NCI-H446 treated with DMSO at 0.1 percent for 48 hours (cell line): ENCODE results near the gene ISY1.
"Not testable (repeated sequence)": the region's sequence is repeated elsewhere in the genome, so short reads cannot be mapped to it uniquely, and the experiment has no call there.

Experiments
- DNase-seq: peaks from one replicate; lab custom pipeline; 2025; lab: John Stamatoyannopoulos, UW

Gene ISY1

DNA sequence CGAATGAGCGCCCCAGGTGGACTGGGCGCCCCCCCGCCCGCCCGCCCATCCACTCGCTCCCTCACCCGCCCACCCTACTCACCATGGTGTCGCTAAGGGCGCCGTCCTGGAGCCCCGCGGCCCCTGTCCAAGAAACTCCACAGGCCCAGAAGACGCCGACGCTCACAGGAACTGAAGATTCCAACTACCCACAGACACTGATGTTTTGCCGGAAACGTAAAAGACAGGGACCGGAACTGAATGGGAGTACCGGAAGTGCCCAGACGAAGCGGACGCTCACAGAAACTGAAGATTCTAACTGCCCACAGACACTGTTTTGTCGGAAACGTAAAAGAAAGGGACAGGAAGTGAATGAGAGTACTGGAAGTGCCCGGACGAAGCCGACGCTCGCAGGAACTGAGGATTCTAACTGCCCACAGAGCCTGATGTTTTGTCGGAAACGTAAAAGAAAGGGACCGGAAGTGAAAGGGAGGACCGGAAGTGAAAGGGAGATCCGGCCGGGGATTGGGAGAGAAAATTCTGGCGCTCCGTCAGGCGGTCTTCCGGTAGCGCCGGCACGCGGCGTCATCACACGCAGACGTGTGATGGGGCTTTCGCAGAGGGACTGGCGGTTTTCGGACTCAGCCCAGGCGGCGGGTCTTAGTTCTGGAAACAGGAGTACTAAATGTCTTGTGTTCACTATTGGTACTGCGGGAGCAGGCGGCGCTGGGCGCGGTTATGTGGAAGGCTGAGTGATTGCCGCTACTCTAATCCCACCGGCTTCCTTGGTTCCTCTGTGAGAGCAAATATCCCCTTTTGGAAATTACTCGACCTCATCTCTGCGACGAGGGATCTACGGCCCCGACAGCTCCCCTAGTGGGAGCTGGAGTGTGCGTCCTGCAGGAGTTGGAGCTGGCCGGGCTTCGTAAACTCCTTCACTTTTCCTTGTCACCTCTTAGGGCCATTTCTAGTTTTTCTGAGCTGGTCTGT lies at the start of gene ISY1:
ISY1 (minus strand) TSS at position 173 of the 969 bp plus-strand sequence; CDS start at position 85, 88 bp downstream.
- DNase-seq = peak; percentile 98

DNA sequence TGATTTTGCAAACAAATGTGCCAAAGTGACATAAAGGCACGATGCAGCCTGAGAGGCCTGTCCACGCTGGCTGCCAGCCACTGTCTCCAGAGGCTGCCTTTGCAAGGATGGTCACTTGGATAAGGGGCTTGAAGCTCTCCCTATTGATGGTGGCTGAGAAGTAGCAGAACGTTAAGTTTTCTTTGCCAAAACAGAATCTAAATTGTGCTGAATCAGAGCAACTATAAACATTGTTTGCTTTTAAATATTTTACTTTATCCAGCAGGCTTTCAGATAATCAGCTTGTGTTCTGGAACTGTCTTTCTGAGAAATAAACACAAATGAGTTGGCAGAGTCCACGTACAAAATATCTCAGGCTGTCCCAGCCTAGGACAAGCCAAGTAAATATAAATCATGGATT lies 46.6 kb upstream of the ISY1 start:
- no peak for DNase-seq

DNA sequence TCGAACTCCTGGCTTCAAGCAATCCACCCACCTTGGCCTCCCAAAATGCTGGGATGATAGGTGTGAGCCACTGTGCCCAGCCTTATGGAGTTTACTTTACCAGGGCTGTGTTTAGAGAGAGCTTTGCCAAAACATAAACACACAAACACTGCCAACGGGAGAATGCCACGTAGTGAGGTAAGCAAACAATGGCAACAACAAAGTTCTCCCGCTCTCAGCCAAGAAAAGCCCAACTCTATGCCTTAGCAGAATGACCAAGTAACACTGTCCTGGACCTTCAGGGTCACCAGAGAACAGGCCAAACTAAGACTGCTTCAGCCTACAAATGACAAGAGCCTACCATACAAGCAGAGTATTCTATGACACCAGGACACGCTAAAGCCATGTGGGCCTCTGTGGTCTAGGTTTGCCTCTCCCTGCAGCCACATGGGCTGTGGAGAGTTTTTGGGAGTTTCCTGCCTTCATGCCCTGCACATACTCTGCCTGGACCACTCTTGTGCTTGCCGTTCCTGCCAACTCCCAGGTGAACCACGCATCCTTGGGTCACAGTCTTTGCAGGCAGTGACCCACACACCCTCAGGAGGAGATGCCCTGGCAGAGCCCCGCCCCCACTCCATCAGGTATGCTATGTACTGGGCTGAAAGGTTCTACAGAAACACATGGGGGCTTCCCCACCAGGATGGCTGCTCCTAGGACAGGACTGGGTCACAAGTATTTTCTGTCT lies 44.4 kb upstream of the ISY1 start:
- no peak for DNase-seq

DNA sequence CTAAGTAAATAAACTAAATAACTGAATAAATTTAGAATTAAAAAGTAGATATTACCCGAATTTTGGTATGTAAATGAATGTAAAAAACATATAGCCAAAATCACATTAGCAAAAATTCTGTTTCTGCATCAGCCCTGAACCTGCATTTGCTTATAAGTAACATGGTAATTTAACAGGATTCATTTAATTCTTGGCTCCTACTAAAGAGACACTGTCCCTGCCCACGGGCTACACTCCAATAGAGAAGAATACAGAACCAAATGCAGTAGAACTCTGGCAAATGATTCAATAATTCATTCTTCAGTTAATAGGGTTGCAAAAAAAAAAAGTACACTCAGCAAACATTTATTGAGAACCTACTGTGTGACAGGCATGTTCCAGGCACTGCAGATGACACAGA lies 43.6 kb upstream of the ISY1 start:
- no peak for DNase-seq

DNA sequence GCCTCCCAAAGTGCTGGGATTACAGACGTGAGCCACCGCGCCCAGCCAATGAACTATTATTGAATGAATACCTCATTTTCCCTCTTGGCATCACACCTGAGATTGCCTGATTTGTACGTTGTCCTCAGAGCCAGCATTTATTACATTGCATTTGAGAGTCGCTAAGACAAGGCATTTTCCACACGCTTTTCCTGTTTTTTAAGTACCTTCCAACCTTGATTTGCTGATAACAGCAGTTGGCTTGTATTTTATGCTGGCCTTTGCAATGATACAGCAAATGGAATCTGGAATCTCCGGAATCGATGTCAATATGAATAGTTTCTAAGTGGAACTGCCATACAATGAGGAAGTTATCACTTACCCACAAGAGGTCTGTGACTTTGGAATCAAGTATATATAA lies 38.5 kb upstream of the ISY1 start:
- DNase-seq = no peak

DNA sequence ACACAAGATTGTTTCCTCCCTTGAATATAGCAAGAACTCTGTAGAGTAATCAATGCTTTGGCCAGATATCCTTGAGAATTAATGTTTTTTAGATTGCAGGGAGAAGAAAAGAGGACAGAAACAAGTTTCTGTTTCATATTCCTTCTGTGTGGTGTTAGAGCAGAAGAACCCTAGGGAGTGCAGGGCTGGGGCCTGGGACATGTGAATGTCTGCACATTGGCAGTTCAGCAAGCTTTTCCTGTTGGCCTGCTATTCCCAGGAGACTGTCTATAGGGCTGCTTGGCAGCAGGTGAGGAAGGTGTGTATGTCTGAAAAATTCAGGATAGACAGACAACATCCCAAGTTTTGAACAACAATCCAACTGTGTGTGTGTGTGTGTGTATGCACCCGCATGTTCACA lies 36.5 kb upstream of the ISY1 start:
- DNase-seq = no peak

DNA sequence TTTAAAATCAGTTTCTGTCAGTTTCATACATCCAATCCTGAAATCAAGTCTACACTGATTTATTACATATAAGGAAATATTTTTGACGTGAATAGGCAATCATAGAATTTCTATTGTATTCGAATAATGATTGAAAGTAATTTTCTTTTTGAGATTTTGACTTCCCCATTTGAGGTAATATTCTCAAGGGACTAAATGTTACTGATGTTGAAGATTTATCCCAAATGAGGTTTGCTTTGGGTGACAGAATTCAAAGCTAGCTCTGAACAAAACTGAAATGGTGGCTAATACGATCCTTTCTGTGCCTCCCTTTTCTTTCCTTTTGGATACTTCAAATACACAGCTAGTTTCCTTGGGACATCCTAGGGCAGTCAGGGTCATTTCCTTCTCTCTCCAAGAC lies 35.7 kb upstream of the ISY1 start:
- no peak for DNase-seq

DNA sequence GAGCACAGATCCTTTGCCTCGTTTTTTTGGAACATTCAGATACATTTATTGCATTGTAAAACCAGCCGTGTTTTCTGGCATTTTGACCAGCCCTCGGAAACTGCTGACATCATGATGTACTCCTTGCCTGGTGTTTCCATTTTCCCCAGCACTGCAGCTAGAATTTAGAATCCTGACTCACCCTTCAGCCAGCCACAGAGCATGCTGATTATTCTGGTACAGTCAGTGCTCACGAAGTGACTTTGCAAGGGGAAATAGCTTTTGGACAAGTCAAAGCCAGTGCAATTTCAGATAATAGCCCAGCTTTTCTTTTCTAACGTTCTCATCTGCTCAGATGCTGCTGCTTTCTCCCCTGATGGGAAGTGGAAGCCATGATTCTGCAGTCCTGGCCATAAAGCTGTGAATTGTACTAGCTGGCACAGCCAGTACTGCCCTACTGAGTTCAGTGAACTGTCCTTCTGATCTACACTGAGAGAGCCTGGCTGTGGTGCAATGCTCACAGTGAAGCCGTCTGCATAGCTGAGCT lies 34.9 kb upstream of the ISY1 start:
- DNase-seq = no peak

DNA sequence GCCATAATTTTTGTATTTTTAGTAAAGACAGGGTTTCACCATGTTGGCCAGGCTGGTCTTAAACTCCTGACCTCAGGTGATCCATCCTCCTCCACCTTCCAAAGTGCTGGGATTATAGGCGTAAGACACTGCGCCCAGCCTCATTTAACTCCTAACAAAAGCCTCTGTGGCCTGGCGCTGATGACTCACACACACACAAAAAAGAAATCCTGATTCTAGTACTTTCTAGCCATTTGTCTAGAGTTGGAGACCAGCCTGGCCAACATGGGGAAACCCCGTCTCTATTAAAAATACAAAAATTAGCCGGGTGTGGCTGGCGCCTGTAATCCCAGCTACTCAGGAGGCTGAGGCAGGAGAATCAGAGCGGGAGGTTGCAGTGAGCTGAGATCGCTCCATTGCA lies 28.9 kb upstream of the ISY1 start:
- not testable (repeated sequence) for DNase-seq

DNA sequence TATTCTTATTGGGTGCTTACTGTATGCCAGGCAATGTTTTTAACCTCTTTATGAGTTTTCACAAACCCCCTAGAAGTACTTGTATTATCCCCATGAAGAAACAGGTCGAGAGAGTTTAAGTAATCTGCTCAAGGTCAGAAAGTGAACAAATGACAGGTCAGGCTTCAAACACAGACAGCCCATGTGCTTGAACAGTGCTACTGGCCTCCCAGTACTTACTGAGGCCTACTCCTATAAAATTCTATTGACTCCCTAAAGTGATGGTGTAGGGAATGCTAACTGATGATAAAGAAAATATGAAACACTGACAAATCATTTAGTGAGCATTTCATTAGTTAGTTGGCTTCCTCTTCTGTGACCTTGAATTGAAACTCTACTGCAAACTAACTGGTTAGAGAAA lies 27.0 kb upstream of the ISY1 start:
- no peak for DNase-seq

DNA sequence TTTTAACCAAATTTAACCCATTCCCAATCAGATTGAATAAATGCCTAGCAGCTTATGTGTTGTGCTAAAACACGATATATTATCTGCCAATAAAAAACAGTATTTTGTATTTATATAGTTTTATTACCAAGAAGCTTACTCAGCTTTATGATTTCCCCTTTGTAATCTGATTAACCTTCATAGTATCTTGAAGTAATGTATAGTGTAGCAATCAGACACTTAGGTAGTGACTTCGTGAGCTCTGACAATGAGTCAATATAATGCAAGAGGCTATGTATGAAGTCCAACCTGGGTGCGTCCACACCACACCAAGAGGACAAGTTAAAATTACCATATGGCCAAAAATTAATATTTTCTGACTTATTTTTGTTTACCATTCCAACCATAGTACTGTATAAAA lies 24.9 kb upstream of the ISY1 start:
- no peak for DNase-seq

DNA sequence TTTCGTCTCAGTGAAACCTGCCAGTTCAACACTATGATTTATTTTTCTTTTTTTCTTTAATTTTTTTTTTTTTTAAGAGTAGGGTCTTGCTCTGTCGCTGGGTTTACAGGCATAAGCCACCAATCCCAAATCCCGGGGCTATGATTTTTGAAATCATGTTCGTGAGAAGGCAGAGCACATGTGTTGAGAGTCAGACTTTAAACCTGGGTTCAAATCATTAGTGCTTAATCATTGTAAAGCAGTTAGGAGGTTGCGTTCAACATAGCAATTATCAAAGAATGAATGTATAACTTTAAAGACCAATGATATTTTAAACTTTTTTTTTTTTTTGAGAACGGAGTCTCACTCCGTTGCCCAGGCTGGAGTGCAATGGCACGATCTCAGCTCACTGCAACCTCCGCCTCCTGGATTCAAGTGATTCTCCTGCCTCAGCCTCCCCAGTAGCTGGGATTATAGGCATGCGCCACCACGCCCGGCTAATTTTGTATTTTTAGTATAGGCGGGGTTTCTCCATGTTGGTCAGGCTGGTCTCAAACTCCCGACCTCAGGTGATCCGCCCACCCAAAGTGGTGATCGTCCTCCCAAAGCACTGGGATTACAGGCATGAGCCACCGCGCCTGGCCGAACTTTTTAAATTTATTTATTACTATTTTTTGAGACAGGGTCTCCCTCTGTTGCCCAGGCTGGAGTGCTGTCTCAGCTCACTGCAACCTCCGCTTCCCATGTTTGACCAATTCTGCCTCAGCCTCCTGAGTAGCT lies 24.1 kb upstream of the ISY1 start:
- DNase-seq = not testable (repeated sequence)

DNA sequence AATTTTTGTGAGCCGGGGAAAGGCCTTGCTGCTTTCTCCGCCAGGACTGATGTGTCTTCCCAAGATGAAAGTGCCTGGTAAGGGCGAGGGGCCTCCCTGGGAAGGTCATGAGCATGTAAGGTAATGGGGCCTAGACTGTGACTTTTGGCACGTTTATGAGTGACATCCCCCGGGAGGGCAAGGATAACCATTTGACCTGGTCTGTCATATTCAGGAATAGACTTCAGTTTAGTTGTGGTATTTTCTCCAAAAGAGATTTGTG lies 23.5 kb upstream of the ISY1 start:
- DNase-seq = no peak

DNA sequence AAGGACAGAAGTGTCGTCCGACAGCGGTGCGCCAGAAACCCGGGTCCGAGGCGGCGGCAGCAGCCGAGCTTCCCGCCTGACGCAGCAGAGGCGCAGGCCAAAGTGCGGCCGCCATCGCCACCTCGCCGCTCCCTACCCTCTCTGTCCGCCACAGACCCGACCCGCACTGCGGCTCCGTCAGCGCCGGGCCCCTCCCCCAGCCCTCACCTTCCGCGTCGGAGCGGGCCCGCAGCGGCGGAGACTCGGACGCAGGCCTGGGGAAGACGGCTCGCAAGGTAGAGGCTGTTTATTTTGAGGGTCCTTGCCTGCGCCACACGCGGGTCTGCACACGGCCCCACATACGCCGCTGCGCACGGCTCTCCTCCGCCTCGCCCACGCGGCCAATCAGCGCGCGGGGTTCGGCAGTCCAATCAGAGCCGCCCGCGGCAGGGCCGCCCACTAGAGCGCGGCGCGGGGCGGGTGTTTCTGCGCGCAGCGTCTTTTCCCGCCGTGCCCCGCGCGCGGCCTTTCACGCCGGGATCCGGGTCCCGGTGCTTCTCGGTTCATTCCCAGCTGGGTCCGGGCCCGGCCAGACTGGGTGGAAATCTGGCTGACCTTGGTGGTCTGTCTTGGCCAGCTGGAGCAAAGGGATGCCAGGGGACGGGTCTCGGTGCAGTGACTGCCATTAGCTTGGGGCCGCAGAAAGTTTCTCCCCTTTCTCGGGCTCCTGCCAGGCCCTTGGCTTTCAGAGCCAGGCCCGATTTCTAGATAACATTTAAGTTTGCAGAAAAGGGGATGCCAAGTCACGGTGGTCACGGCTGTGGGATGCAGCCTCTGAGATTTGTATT lies 22.9 kb upstream of the ISY1 start, which contains the start of gene CNBP:
CNBP (minus strand) TSS at position 328 of the 827 bp plus-strand sequence. CDS start 12,139 bp downstream, outside the sequence.
- peak; percentile 89 for DNase-seq

DNA sequence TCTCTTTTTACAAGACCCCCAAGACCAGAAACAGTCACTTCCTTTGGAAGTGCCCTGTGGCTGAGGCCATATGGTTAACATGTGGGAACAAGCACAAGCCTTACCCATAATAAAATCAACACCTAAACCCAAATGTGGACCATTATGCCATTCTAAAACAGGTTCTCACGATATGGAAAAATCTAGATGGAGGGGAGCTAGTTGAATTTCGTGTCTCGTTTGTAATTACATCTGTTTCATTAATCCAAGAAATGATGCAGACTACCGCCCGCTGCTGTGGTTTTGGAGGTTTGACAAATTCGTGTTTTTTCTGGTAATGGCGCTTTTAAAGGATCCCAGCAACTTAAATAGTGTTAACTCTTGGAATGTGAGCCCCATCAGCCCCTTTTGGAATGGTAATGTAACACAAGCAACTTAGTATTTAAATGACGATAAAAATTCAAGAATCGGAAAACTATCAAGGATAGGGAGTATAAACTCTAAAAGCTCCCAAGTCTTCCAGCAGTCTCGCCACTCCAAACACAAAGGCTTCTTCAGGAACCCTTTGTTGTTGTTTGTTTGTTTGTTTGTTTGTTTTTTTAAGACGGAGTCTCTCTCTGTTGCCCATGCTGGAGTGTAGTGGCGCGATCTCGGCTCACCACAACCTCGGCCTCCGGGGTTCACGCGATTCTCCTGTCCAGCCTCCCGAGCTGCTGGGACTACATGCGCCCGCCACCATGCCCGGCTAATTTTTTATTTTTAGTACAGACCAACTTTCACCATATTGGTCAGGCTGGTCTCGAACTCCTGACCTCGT lies 21.7 kb upstream of the ISY1 start:
- DNase-seq = no peak

DNA sequence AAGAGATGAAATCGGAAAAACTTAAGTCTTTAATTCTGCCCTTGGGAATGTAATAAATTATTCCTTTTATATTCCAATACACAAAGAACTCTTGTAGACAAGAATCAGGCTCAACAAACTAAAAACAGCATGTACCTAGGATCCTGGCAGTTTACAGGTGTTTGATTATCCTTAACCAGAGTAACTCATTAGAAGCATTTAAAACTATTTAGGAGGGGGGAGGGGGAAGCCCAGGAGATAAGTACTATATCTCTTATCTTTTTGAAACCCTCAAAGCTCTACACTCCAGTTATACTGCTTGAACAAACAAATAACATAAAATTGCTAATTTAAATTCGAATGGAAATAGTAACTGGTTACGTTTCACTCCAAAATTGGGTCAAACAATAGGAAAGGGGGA lies 21.0 kb upstream of the ISY1 start:
- no peak for DNase-seq

DNA sequence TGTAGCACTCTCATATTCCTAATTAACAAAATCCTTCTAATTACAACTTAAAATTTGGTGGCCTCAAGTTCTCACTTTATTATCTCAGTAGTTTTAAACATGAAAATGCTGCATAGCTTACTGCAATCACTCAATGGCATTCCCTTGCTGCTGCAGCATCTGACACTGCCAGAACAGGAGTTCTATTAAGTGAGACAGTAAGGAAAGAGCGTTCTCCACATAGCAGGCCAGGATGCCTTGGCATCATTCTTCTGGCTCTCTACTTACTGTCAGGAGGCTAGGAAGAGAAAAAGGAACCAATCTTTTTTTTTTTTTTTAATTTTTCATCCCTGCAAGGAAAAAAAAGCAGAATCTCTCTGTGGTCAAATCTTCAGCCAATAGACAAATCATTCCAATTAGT lies 19.6 kb upstream of the ISY1 start:
- no peak for DNase-seq

DNA sequence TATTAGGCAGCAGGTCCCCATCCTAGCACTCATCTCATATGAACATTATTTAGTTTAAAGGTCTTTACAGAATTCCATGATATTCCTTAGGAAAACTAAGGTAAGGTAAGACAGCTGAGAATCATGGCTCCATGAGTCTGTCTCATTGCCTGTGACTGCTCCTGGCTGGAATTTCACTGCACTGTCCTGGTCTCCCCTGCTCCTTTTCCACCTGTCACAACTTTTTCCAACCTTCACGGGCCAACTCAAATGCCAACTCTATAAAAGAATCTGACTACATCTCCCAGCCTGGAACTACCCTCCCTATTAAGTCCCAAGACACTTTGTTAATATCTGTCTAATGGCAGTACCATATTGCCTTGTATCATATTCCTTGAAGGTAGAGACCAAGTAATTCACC lies 15.2 kb upstream of the ISY1 start:
- no peak for DNase-seq

DNA sequence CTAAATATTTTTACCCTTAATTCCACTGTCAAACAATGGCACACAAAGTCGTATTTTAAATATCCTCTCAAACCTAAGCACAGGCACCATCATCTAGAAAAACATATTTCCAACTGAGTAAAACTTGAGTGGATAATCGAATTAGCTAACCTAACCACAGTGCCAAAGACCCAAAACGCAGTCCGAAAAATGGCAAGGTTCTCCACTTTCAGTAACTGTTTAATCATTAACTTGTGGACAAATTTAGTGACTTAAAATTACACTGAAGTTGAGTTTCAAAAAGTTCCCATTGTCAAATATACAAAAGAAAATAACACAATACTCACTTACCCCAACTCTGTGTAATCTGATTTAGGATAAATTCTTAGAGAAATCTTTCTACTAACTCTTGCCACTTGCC lies 12.9 kb upstream of the ISY1 start:
- no peak for DNase-seq

DNA sequence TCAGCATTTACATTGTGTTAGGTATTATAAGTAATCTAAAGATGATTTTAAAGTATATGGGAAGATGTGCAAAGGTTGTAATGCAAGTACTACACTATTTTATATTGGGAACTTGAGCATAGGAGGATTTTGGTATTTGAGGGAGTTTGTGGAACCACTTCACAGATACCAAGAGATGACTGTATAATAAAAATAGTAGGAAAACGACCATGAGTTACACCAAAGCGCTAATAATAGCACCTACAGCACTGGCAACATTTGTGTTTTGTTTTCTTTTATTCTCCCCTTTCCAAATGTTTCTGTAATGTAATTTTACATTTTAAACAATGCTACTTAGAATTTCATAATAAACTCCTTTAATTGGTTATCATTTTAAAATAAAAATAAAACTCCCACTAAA lies 12.3 kb upstream of the ISY1 start:
- no peak for DNase-seq
